HG02763 (cell line): ENCODE results near the gene ZNF236.
A peak's percentile ranks its signal among the peaks of the same experiment; 100 is the strongest.
"Not testable (repeated sequence)": the region's sequence is repeated elsewhere in the genome, so short reads cannot be mapped to it uniquely, and the experiment has no call there.

Experiments used
- ATAC-seq: cut with Tn5 transposase; IDR thresholded peaks from one replicate; pipeline ENCODE4 v1.9.1; 2021; ENCODE audit warnings: mild to moderate bottlenecking, moderate library complexity; ENCODE audit not compliant: unreplicated experiment

The ZNF236 gene

DNA sequence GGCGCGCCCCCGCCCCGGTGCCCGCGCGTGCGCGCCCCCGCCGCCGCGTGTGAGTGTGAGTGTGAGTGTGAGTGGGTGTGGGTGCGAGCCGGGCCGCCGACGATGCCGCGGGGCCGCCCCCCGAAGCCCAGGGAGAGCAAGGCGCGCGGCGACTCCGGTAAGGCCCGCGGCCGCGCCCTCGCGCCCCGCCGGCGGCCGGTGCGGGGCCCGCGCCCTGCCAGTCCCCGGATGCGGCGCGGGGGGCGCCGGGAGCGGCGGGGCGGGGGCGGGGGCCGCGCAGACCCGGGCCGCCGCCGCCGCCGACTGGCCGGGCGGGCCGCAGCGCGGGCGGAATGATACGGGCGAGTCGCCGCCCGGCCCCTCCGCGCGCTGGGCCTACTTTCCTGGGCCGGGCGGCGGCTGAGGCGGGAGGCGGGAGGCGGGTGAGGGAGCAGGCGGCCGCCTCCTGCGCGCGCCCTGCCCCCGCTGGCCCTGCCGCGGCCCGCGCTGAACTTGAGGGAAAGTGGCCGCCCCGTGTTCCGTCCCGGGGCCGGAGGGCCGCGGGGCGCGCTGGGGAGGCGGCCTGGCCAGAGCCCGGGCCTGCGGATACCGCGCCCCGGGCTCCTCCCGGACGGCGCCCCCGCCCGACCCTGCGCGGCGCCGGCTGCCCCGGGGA, at the start of gene ZNF236:
TSS of gene ZNF236 (plus strand) at position 52 of the 655 bp plus-strand sequence. CDS start at position 103, 51 bp downstream.
- ATAC-seq: peak; percentile 41

DNA sequence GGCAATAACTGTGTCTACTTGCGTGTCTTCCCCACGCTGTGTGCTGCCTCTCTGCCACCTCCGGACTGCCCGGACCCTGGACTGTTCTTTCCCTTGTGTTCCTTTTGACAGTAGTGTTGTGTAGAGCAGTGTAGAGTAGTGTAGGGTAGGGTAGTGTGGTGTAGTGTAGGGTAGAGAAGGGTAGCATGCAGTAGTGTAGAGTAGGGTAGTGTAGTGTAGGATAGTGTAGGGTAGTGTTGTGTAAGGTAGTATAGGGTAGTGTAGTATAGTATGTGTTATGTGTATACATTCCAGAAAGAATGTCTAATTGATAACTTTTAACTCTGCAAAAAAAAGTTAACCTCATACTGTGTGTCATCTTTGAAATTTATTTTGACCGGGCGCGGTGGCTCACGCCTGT, 49.7 kb upstream of the ZNF236 start:
- ATAC-seq: no peak

DNA sequence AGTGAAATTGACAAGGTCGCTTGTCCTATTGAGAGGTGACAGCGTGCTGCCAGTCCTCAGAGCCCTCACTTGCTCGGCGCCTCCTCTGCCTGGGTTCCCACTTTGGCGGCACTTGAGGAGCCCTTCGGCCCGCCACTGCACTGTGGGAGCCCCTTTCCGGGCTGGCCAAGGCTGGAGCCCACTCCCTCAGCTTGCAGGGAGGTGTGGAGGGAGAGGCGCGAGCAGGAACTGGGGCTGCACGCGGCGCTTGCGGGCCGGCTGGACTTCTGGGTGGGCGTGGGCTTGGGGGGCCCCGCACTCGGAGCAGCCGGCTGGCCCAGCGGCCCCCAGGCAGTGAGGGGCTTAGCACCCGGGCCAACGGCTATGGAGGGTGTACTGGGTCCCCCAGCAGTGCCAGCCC, 45.3 kb upstream of the ZNF236 start:
- not testable (repeated sequence) for ATAC-seq

DNA sequence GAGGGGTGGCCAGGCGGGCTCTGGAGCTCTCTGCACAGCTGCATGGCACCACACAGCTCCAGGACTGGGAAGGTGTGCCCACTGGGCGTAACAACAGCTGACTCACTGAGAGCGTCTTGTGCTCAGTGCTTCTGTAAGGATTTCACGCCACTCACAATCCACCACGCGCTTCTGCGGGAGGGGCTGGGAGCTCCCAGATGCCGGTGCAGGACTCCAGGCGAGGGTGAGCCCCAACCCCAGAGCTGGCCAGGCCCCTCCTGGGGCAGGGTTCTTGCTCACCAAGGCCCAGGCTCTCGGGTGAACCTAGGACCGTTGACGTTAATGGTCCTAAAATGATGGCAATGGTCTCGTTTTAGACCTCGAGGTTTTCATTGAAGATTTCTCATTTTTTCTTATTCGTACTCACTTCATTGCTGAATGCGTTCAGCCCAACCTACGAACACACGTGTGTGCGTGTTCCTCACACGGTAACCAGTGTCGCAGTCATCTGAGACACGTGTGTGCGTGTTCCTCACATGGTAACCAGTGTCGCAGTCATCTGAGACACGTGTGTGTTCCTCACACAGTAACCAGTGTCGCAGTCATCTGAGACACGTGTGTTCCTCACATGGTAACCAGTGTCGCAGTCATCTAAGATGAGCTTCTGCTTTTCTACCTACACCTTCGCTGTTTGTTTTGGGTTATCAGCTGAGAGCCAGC, 38.4 kb upstream of the ZNF236 start:
- no peak for ATAC-seq

DNA sequence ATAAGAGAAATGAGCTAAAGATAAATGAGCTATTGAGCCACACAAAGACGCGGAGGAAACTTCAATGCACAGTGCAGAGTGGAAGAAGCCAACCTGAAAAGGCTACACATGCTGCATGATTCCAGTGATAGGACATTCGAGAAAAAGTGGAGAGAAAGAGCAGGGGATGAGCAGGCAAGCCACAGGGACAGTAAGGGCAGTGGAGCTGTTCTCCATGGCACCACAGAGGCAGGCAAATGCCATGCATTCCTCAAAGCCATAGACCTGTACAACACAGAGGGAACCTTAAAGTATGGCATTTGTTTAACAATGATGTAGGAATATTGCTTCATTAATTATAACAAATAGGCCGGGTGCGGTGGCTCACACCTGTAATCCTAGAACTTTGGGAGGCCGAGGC, 36.5 kb upstream of the ZNF236 start:
- no peak for ATAC-seq

DNA sequence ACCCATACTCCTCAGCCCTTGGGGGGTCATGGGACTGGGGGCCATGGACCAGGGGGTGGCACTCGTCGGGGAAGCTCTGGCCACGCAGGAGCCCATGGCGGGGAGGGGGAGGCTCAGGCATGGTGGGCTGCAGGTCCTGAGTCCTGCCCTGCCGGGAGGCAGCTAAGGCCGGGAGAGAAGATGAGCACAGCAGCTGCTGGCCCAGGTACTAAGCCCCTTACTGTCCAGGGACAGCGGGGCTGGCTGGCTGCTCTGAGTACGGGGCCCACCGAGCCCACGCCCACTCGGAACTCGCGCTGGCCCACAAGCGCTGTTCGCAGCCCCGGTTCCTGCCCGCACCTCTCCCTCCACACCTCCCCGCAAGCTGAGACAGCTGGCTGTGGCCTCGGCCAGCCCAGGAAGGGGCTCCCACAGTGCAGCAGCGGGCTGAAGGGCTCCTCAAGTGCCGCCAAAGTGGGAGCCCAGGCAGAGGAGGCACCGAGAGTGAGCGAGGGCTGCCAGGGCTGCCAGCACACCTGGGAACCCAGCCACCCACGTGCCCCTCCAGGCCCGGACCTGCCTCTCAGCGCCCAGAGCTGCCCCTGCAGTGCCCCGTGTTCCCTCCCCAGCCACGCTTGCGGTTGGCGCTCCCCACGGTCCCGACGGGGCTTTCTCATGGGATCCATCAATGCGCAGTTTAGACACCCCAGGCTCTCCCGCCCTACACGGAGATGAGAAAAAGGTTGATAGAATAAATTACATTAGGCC, 33.6 kb upstream of the ZNF236 start:
- no peak for ATAC-seq

DNA sequence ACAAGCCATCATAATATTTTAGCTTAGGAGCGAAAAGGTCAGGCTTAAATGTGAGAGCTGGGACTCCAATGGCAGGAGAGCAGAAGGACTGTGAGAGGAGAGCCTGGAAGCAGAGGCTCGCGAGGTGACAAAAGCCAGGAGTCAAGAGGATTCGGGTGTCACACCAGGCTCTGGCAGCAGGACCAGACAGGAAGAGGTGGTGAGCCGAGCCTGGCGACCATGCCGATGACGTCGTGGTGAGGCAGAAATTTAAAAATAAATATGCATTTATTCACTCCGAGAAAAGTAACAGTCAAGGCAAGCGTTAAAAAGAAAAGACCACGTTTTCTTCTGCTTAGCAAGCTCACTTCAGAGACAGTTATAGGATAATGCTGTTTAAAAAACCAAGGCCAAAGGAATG, 31.3 kb upstream of the ZNF236 start:
- no peak for ATAC-seq

DNA sequence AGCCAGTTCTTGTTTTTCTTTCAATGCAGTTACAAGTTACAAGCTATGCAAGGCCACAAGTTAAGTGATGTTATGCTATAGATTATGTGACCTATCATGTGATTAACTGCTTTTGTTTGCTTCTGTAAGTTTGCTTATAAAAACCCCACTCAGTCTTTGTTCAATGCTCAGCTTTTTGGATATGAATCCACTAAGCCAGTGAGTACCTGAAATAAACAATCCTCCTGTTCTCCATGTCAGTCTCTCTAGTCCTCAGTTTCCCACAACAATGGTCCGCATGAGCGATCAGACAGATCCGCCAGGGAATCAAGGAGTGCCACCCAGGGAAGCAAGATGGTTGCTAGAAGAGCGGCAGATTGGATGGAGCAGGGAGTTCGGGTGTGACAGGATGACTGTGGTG, 30.7 kb upstream of the ZNF236 start:
- ATAC-seq: no peak

DNA sequence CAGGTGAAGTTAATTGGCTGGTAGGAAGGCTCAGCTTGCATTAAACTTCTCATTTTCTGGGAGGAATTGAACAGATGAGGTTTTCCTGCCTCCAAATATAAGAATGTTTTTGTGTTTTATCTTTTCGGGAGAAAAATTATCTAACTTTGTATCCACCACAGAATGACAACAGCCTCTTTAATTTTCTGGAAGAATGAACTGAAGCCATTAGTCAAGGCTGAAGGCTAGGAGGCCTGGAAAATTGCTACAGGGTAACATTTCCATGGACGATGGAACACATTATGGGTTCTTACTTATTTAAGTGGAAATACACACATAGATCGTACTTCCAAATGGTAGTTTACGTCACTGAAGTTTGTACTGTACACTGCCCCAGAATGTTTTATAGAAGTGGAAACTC, 28.0 kb upstream of the ZNF236 start:
- ATAC-seq: no peak

DNA sequence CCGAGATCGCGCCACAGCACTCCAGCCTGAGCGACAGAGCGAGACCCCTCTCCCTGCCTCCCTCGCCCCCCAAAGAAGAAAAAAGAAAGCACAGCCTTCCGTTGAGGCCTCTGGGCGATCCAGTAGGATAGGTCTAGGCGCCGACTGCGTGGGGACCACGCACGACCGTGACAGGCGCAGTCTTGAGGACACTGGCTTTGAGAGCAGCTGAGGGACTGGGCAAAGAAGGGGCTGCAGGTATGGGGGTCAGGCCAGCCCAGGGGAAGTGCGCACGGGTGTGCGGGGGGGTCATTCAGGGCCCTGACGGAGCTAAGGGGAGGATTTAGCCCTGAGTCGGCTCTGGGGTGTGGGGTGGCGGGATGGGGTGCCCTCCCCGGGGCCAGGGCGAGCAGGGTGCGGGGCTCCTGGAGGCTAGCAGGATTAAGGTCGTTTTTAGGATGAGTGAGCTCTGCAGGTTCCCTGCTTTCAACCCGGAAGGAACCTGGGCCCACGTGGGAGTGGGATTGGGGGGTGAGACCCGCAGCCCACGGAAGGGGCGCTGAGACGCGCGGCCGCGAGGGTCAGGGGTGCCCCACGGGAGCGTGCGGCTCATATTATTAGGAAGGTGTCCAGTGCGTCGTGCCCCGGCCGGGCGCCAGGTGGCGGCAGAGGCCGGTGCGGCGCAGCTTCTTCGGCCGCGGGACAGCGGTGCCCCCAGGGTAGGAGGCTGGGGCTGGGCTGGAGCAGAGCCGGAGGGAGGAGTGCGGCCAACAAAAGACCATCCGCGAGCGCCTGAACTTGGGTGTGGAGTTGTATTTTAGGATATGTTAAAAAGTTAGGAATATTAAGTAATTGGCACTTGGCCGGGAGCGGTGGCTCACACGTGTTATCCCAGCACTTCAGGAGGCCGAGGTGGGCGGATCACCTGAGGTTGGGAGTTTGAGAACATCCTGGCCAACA, 20.5 kb upstream of the ZNF236 start:
- ATAC-seq: peak; percentile 87

DNA sequence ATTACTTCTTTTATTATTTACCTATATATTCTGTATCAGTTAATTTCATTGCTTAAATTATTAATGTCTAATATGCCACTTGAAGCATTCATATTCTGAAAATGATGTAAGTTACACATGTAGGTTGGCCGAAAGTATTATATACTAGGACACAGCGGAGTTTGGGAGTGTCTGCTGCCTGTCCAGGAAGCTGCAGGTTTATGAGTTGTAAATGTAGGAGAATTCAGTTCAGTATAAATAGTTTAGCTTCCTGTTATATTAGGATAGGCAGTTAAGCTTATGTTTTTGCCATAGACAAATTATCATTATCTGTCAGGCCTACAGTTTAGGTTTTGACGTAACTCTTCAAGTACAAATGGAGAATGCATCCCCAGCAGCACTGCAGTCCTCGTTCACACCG, 18.9 kb upstream of the ZNF236 start:
- no peak for ATAC-seq

DNA sequence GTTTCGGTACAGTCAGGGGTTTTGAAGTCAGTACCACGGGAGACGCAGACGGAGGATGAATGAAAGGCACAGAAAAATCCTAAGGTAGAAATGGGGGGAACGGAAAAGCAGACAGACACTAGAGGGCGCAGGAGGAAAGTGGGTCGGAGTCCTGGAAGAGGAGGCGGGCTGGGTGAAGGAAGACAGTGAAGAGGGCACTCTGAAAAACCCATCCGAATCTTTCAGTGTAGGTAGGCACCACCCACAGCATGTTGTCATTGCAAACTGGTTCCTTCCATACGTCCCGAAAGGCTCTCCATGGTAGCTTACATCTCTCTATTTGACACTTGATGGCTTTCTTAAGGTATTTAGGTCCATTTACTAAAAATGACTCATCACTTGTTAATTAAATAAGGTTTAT, 18.5 kb upstream of the ZNF236 start:
- peak; percentile 58 for ATAC-seq

DNA sequence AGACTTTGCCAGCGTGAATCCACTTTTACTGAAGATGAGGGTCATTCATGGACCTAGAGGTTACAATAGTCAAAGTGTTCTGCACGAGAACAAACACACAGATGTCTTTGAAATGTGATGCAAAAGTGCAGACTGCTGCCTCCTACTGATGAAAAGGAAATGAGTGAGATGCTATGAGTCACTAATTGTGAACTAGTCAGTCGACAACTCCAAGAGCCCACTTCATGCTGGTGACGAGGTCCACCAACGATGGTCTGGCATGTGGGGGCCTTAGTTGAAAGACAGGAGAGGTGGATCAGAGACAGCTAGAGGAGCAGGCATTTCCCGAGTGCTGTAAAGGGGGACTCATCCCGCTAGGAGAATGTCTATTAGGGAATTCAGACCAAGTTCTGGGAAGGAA, 17.1 kb upstream of the ZNF236 start:
- ATAC-seq: no peak

DNA sequence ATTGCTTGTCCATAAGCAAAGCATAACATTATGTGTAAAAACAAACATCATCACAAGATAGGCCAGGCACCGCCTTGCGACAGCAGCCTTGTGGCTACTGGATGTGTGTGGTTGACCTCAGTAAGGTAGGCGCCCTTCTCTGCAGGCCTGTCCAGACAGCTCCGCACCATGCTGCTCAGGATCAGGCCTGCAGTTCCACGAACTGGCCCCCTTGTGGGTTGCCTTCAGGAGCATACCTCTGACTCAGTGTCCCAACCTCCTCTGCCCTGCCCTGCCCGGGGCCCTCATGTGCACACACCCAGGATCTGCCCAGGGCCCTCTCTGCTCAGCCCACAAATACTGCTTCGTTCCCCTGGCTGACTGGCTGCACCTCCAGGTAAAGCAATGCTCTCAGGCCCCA, 16.1 kb upstream of the ZNF236 start:
- ATAC-seq: no peak

DNA sequence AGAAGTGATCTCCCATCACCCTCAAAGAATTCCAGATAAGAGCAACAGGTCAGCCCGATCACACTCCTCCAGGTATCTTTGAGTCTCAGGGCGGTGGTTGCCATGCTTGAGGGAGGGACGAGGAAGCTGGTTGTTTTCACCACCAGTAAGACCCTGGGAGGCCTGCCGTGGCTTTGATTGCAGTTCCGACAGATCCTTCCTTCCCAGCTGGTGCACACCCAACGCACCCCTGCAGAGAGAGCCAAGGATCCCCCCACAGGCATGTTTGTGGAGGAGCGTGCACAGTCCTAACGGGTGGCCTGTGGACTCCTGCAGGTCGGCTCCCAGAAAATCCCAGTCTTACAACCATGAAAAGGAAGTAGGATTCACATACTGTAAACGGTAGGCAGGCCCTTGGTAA, 13.8 kb upstream of the ZNF236 start:
- no peak for ATAC-seq

DNA sequence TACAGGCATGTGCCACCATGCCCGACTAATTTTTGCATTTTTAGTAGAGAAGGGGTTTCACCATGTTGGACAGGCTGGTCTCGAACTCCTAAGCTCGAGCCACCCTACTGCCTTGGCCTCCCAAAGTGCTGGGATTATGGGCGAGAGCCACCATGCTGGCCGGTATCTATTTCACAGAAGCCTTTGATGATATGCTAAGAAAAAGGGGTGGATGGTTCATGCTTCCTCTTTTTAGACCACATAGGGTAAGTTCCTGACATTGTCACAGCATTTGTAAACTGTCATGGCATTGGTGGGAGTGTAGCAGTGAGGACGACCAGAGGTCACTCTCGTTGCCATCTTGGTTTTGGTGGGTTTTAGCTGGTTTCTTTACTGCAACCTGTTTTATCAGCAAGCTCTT, 10.8 kb upstream of the ZNF236 start:
- ATAC-seq: not testable (repeated sequence)

DNA sequence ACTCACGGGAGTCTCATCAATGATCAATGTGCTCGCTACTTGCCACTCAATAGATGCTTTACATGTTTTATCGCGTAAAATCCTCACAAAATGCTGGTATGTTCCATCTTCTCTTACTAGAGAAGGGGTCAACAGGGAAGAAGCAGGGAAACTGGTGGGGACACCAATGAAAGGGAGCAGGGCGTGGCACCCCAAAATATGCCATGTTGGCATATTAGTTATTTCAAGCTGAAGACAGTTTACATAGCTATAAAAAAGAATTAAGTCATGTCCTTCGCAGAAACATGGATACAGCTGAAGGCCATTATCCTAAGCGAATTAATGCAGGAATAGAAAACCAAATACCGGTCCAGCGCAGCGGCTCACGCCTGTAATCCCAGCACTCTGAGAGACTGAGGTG, 8.1 kb upstream of the ZNF236 start:
- no peak for ATAC-seq

DNA sequence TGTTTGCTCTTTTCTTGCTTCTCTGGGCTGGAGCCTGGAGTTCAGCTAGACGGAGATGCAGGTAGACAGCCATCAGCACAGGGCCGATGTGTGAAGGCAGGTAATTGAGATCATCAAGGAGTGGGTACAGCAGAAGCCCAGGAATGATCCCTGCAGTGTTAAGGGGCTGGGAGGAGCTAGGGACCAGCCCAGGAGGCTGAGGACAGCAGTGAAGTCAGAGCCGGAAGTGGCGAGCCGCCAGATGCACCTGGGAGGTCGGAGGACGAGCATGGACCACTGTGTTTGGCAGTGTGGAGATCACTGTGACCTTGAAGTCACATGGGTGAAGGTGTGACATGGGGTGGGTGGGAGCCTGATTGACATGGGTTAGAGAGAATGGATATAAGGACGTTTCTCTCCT, 6.2 kb upstream of the ZNF236 start:
- no peak for ATAC-seq

DNA sequence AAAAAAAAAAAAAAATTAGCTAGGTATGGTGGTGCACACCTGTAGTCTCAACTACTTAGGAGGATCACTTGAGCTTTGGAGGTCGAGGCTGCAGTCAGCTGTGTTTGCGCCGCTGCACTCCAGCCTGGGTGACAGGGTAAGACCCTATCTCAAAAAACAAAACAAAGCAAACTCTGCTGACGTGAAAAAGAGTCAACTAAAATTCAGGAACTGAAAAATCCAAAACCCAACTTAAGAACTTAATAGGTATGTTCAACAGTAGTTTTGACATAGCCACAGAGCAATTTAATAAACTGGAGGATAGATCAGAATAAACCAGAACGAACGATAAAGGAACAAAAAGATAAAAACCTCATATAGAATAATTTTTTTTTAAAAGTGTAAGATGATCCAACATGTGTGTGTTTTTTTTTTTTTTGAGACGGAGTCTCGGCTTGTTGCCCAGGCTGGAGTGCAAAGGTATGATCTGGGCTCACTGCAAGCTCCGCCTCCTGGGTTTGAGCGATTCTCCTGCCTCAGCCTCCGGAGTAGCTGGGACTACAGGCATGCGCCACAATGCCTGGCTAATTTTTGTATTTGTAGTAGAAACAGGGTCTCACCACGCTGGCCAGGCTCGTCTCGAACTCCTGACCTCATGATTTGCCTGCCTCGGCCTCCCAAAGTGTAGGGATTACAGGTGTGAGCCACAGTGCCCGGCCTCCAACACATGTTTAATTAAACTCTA, 4.3 kb upstream of the ZNF236 start:
- ATAC-seq: no peak

DNA sequence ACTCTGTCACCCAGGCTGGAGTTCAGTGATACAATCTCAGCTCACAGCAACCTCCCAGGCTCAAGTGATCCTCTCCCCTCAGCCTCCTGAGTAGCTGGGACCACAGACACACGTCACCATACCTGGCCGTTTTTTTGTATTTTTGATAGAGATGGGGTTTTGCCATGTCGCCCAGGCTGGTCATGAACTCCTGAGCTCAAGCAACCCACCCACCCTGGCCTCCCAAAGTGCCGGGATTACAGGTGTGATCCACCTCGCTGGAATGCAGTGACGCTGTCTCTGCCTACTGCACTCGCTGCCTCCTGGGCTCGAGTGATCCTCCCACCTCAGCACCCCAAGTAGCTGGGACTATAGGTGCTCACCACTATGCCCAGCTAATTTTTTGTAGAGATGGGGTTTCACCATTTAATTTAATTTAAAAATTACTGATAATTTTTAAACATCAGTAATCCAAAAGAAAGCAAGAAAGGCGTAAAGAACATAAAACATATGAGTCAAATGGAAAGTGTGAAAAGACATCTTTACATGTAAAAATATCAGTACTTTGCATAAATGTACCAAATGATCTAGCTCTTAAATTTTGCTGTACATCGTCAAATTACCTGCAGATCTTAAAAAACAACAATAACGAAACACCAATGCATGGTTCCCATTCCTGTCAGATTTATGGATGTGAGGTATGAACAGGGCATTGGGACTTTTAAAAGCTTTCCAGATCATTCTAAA, 2.8 kb upstream of the ZNF236 start:
- no peak for ATAC-seq
